HG03469 (cell line): Measurements from ENCODE around the gene PIGL.
"Not testable (repeated sequence)": the region's sequence is repeated elsewhere in the genome, so short reads cannot be mapped to it uniquely, and the experiment has no call there.

Experiments used
- ATAC-seq: cut with Tn5 transposase; IDR thresholded peaks from one replicate; pipeline ENCODE4 v1.9.1; 2021; ENCODE audit warnings: mild to moderate bottlenecking, moderate library complexity, moderate number of reproducible peaks; ENCODE audit not compliant: unreplicated experiment

Gene PIGL

GRCh38 chr17:16216341-16217001 lies 539 bp upstream of the PIGL start:
- ATAC-seq, result not testable (repeated sequence)

- no peak for ATAC-seq
These were observed 5.4 kb downstream of the PIGL start for GRCh38 chr17:16222406-16222805.

- not testable (repeated sequence) for ATAC-seq
These were observed 13.0 kb downstream of the PIGL start for GRCh38 chr17:16229912-16230561.

GRCh38 chr17:16232391-16232790 lies 15.4 kb downstream of the PIGL start:
- no peak for ATAC-seq

- ATAC-seq, result no peak
These were observed 22.9 kb downstream of the PIGL start for GRCh38 chr17:16239931-16240330.

- no peak for ATAC-seq
These were observed 24.9 kb downstream of the PIGL start for GRCh38 chr17:16241906-16242399.

- no peak for ATAC-seq
These were observed 26.4 kb downstream of the PIGL start for GRCh38 chr17:16243385-16243784.

- ATAC-seq, result no peak
These were observed 27.0 kb downstream of the PIGL start for GRCh38 chr17:16243801-16244567.

GRCh38 chr17:16247586-16247984 lies 30.6 kb downstream of the PIGL start:
- no peak for ATAC-seq

- no peak for ATAC-seq
These were observed 33.6 kb downstream of the PIGL start for GRCh38 chr17:16250635-16251034.

GRCh38 chr17:16251043-16251442 lies 34.0 kb downstream of the PIGL start:
- no peak for ATAC-seq

- no peak for ATAC-seq
These were observed 34.5 kb downstream of the PIGL start for GRCh38 chr17:16251556-16251955.

GRCh38 chr17:16254773-16255400 lies 37.9 kb downstream of the PIGL start:
- no peak for ATAC-seq

- ATAC-seq, result no peak
These were observed 38.5 kb downstream of the PIGL start for GRCh38 chr17:16255481-16255921.

- no peak for ATAC-seq
These were observed 41.9 kb downstream of the PIGL start for GRCh38 chr17:16258901-16259300.

GRCh38 chr17:16259926-16260325 lies 42.9 kb downstream of the PIGL start:
- no peak for ATAC-seq

- ATAC-seq, result no peak
These were observed 44.0 kb downstream of the PIGL start for GRCh38 chr17:16261049-16261448.

GRCh38 chr17:16262201-16262600 lies 45.2 kb downstream of the PIGL start:
- no peak for ATAC-seq

GRCh38 chr17:16267174-16267573 lies 50.2 kb downstream of the PIGL start:
- no peak for ATAC-seq

GRCh38 chr17:16269658-16270057 lies 52.6 kb downstream of the PIGL start:
- no peak for ATAC-seq
